GM06990 (cell line): ENCODE results near the gene TC2N.
"Not testable (repeated sequence)": the region's sequence is repeated elsewhere in the genome, so short reads cannot be mapped to it uniquely, and the experiment has no call there.

Source experiments
- DNase-seq: peaks from one replicate; pipeline ENCODE4 v3.0.0-alpha.2; 2011; ENCODE audit not compliant: insufficient read length; ENCODE audit errors: extremely low read depth
- H3K27me3 ChIP-seq: replicated peaks from 2 replicates; pipeline ENCODE4 v1.6.0; 2011; ENCODE audit warnings: low read length; ENCODE audit not compliant: control insufficient read depth, insufficient read depth
- H3K36me3 ChIP-seq: 2 replicates; pipeline ENCODE4 v1.5.1; 2011; ENCODE audit warnings: low read length; ENCODE audit not compliant: control insufficient read depth, insufficient read depth
- H3K4me3 ChIP-seq: replicated peaks from 2 replicates; pipeline ENCODE4 v1.5.1; 2011; ENCODE audit warnings: low read depth, mild to moderate bottlenecking, control low read depth, low read length
- CTCF ChIP-seq: IDR thresholded peaks from 2 replicates; pipeline ENCODE4 v1.5.1; 2011; ENCODE audit warnings: low read length, control low read depth, mild to moderate bottlenecking, inconsistent platforms; ENCODE audit not compliant: insufficient read depth, poor library complexity, severe bottlenecking

TC2N gene

GRCh38 chr14:91872011-91872501, 4.7 kb upstream of the TC2N start:
- Histone ChIP-seq H3K36me3 (no peaks in the 10 kb centered on the region), H3K27me3 (no peaks in the 10 kb centered on the region), H3K4me3 (no peak overlapping the region)
- TF ChIP-seq CTCF = no peak
- peak; percentile 22 for DNase-seq

GRCh38 chr14:91871401-91871800, 4.1 kb upstream of the TC2N start:
- H3K4me3 ChIP-seq, H3K36me3 ChIP-seq, DNase-seq, H3K27me3 ChIP-seq: not testable (repeated sequence)

- Histone ChIP-seq H3K4me3 (no peak overlapping the region), H3K27me3 (no peaks in the 10 kb centered on the region), H3K36me3 (no peaks in the 10 kb centered on the region)
- no peak for DNase-seq
- no peak for TF ChIP-seq CTCF
Observed at GRCh38 chr14:91870890-91871289, 3.6 kb upstream of the TC2N start.

- TF ChIP-seq CTCF = no peak
- Histone ChIP-seq H3K27me3 (no peaks in the 10 kb centered on the region), H3K4me3 (no peak overlapping the region), H3K36me3 (no peaks in the 10 kb centered on the region)
- DNase-seq = no peak
Observed at GRCh38 chr14:91870001-91870400, 2.7 kb upstream of the TC2N start.

GRCh38 chr14:91869556-91869955, 2.2 kb upstream of the TC2N start:
- TF ChIP-seq CTCF = no peak
- no peaks in the 10 kb centered on the region for H3K27me3 ChIP-seq
- no peak overlapping the region for H3K4me3 ChIP-seq
- DNase-seq = no peak
- H3K36me3 ChIP-seq = no peaks in the 10 kb centered on the region

DNA sequence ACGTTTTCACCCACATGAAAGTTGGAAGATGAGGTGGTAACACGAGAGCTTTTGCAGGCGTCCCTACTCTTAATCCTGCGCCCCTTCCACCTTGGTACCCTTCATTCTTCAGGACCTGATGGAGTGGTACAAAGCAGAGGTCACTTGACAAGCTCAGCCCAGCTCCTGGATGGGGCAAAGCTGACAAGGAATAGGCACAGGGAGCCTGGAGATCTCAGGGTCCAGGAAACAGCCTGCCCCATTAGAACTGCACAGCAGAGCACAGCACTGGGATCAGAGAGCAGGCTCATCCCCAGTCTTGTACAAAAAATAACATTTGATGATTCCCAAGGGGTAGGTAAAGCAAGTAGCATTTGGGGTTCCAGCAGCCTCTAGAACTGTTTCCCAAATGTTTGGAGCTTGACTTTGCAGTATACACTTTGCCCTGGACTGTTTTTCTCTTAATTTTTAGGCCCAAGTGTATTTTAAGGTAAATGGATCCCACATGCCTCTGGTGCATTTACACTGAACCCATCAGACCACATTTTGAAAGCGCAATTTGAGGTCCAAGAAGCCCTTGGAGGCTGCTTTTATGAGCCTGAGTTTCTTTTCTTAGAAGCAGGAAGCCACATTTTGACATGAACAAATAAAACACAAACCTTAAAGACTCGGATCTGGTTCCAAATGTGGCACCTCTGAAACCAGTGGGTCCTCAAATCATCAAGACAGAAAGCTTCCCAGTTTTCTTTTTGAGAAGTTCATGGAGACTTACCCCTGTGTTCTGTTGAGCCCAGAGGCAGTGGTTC, 633 bp downstream of the TC2N start:
- TF ChIP-seq CTCF = no peak
- no peak for DNase-seq
- H3K36me3 ChIP-seq = no peaks in the 10 kb centered on the region
- no peak overlapping the region for H3K4me3 ChIP-seq
- H3K27me3 ChIP-seq = no peaks in the 10 kb centered on the region
